SK-N-SH treated with all-trans-retinoic acid at 6 μM for 48 hours (cell line): Measurements from ENCODE around the gene RIMS3.

Source experiments
- ATAC-seq: fragments of 200-7000 bp; cut with Tn5 transposase; 3 replicates; pipeline ENCODE4 v1.9.1; 2020; ENCODE audit warnings: mild to moderate bottlenecking, moderate library complexity
- ARNTL ChIP-seq: fragments of 450-650 bp; formaldehyde crosslinking; IDR thresholded peaks from 2 replicates; pipeline ENCODE4 v1.5.0; 2020; ENCODE audit warnings: low read depth, mild to moderate bottlenecking, moderate library complexity, borderline replicate concordance
- BACH2 ChIP-seq: fragments of 250-450 bp; sonication (Bioruptor Pico); IDR thresholded peaks from 2 replicates; pipeline ENCODE4 v1.9.0; 2021; ENCODE audit warnings: mild to moderate bottlenecking, borderline replicate concordance
- CREB5 ChIP-seq: fragments of 250-450 bp; sonication (Bioruptor Pico); IDR thresholded peaks from 2 replicates; pipeline ENCODE4 v1.5.1; 2020; ENCODE audit warnings: low read depth, mild to moderate bottlenecking, moderate library complexity
- CSDC2 ChIP-seq: fragments of 250-450 bp; sonication (Bioruptor Pico); IDR thresholded peaks from 2 replicates; pipeline ENCODE4 v1.5.0; 2020; ENCODE audit warnings: mild to moderate bottlenecking, moderate library complexity
- CSRNP3 ChIP-seq: fragments of 250-450 bp; sonication (Bioruptor Pico); IDR thresholded peaks from 2 replicates; pipeline ENCODE4 v1.5.1; 2021; ENCODE audit warnings: mild to moderate bottlenecking, moderate library complexity
- ESRRG ChIP-seq: fragments of 250-450 bp; sonication (Bioruptor Pico); IDR thresholded peaks from 2 replicates; pipeline ENCODE4 v1.6.1; 2021; ENCODE audit warnings: mild to moderate bottlenecking
- GLIS3 ChIP-seq: fragments of 250-450 bp; sonication (Bioruptor Pico); IDR thresholded peaks from 2 replicates; pipeline ENCODE4 v1.5.0; 2020; ENCODE audit warnings: mild to moderate bottlenecking, moderate library complexity
- ISL1 ChIP-seq: fragments of 250-450 bp; sonication (Bioruptor Pico); IDR thresholded peaks from 2 replicates; pipeline ENCODE4 v2.1.2; 2022; ENCODE audit warnings: mild to moderate bottlenecking, moderate library complexity
- OSR1 ChIP-seq: fragments of 250-450 bp; sonication (Bioruptor Pico); IDR thresholded peaks from 2 replicates; pipeline ENCODE4 v1.8.0; 2022; ENCODE audit warnings: moderate library complexity, mild to moderate bottlenecking, inconsistent platforms
- POU6F1 ChIP-seq: fragments of 250-450 bp; sonication (Bioruptor Pico); IDR thresholded peaks from 2 replicates; pipeline ENCODE4 v1.8.0; 2021; ENCODE audit warnings: low read depth, mild to moderate bottlenecking, moderate library complexity, borderline replicate concordance
- PPARA ChIP-seq: fragments of 250-450 bp; sonication (Bioruptor Pico); IDR thresholded peaks from 2 replicates; pipeline ENCODE4 v1.5.0; 2020; ENCODE audit warnings: mild to moderate bottlenecking, borderline replicate concordance
- SNAI2 ChIP-seq: fragments of 250-450 bp; sonication (Bioruptor Pico); IDR thresholded peaks from 2 replicates; pipeline ENCODE4 v1.5.0; 2020; ENCODE audit warnings: mild to moderate bottlenecking, moderate library complexity
- TCF4 ChIP-seq: fragments of 250-450 bp; sonication (Bioruptor Pico); IDR thresholded peaks from 2 replicates; pipeline ENCODE4 v1.8.0; 2021; ENCODE audit warnings: mild to moderate bottlenecking, moderate library complexity, borderline replicate concordance
- TOX ChIP-seq: fragments of 250-450 bp; sonication (Bioruptor Pico); IDR thresholded peaks from 2 replicates; pipeline ENCODE4 v1.8.0; 2021; ENCODE audit warnings: mild to moderate bottlenecking, moderate library complexity, borderline replicate concordance
- TSHZ2 ChIP-seq: fragments of 250-450 bp; sonication (Bioruptor Pico); IDR thresholded peaks from 2 replicates; pipeline ENCODE4 v1.5.0; 2020; ENCODE audit warnings: mild to moderate bottlenecking, moderate library complexity
- ZC3H10 ChIP-seq: fragments of 250-450 bp; sonication (Bioruptor Pico); IDR thresholded peaks from 2 replicates; pipeline ENCODE4 v1.5.1; 2021; ENCODE audit warnings: mild to moderate bottlenecking, moderate library complexity
- ZFP3 ChIP-seq: fragments of 250-450 bp; sonication (Bioruptor Pico); IDR thresholded peaks from 2 replicates; pipeline ENCODE4 v1.5.0; 2020; ENCODE audit warnings: mild to moderate bottlenecking, moderate library complexity
- ZFP30 ChIP-seq: fragments of 450-650 bp; formaldehyde crosslinking; IDR thresholded peaks from 2 replicates; pipeline ENCODE4 v1.5.0; 2022; ENCODE audit warnings: mild to moderate bottlenecking, moderate library complexity
- ZNF565 ChIP-seq: fragments of 450-650 bp; formaldehyde crosslinking; conservative IDR thresholded peaks from 2 replicates; pipeline ENCODE4 v1.5.0; 2020; ENCODE audit warnings: low read depth, mild to moderate bottlenecking, moderate library complexity
- ZNF70 ChIP-seq: fragments of 450-650 bp; formaldehyde crosslinking; IDR thresholded peaks from 2 replicates; pipeline ENCODE4 v1.5.0; 2020; ENCODE audit warnings: mild to moderate bottlenecking, moderate library complexity
- ZNF8 ChIP-seq: fragments of 450-650 bp; formaldehyde crosslinking; IDR thresholded peaks from 2 replicates; pipeline ENCODE4 v1.5.0; 2020; ENCODE audit warnings: mild to moderate bottlenecking, moderate library complexity

RIMS3 gene

GRCh38 chr1:40664167-40664537 is 1.3 kb downstream of the RIMS3 start:
- TF ChIP-seq ARNTL (CRISPR knock-in tag) (no peak), ZC3H10 (no peak), ZFP3 (CRISPR knock-in tag) (no peak), GLIS3 (no peak), CSRNP3 (CRISPR knock-in tag) (no peak), BACH2 (CRISPR knock-in tag) (no peak), POU6F1 (CRISPR knock-in tag) (no peak), TSHZ2 (CRISPR knock-in tag) (no peak), ZNF565 (CRISPR knock-in tag) (no peak), ESRRG (CRISPR knock-in tag) (no peak), ZNF8 (CRISPR knock-in tag) (no peak), CSDC2 (no peak), CREB5 (CRISPR knock-in tag) (no peak), PPARA (CRISPR knock-in tag) (no peak), OSR1 (no peak), TCF4 (CRISPR knock-in tag) (no peak), ISL1 (CRISPR knock-in tag) (no peak), SNAI2 (CRISPR knock-in tag) (no peak), ZFP30 (no peak), TOX (no peak)
- TF ChIP-seq, all 23 proteins: peak for 0
- ATAC-seq, result no peak

GRCh38 chr1:40663324-40664166 is 1.9 kb downstream of the RIMS3 start:
- peak; percentile 73; the same call in 1 of the 2 replicates for TF ChIP-seq TCF4 (CRISPR knock-in tag)
- no peak for TF ChIP-seq PPARA (CRISPR knock-in tag)
- no peak for ATAC-seq

GRCh38 chr1:40662864-40663263 is 2.6 kb downstream of the RIMS3 start:
- peak; percentile 15 for ATAC-seq
- no peak for TF ChIP-seq ZFP3 (CRISPR knock-in tag)
- no peak for TF ChIP-seq ISL1 (CRISPR knock-in tag)
- TF ChIP-seq, all 23 proteins: peak for 0

- ATAC-seq, result no peak
- TF ChIP-seq ZC3H10 (no peak), CREB5 (CRISPR knock-in tag) (no peak), BACH2 (CRISPR knock-in tag) (no peak), ZNF70 (CRISPR knock-in tag) (no peak), TOX (no peak), CSDC2 (no peak), POU6F1 (CRISPR knock-in tag) (no peak), TCF4 (CRISPR knock-in tag) (no peak), ZNF565 (CRISPR knock-in tag) (no peak), ESRRG (CRISPR knock-in tag) (no peak), TSHZ2 (CRISPR knock-in tag) (no peak), OSR1 (no peak), GLIS3 (no peak), ISL1 (CRISPR knock-in tag) (no peak), SNAI2 (CRISPR knock-in tag) (no peak)
Measured at GRCh38 chr1:40662151-40662550, 3.3 kb downstream of the RIMS3 start.
